Calu3 (cell line): Measurements from ENCODE around the gene IBA57. TPM values are rescaled to one million over a fixed set of nuclear protein-coding genes. Genes with fewer than 3 reads are reported as not detected.

Source experiments
- BruUV-seq: library from RNA; stranded (reverse); fragments of 400-500 nt; replicated peaks from 2 replicates; lab custom pipeline; 2021; lab: Mats Ljungman, UMichigan
- CTCF ChIA-PET: fragments of 300-600 bp; sonication (Branson Sonifier 250); formaldehyde crosslinking; loops from one replicate; lab custom pipeline; 2022; ENCODE audit warnings: antibody characterized with exemption; lab: Charles Lee
- DNase-seq: peaks from one replicate; pipeline ENCODE4 v3.0.0; 2022
- H3K27ac Mint-ChIP-seq: one replicate; pipeline ENCODE4 v1.8.0; 2022; ENCODE audit warnings: mixed read lengths; ENCODE audit not compliant: unreplicated experiment
- H3K27me3 Mint-ChIP-seq: one replicate; pipeline ENCODE4 v1.8.0; 2022; ENCODE audit warnings: mixed read lengths; ENCODE audit not compliant: unreplicated experiment
- H3K36me3 Mint-ChIP-seq: one replicate; pipeline ENCODE4 v1.8.0; 2022; ENCODE audit warnings: mild to moderate bottlenecking, moderate library complexity, mixed read lengths; ENCODE audit not compliant: insufficient read depth, unreplicated experiment
- H3K4me1 Mint-ChIP-seq: one replicate; pipeline ENCODE4 v1.8.0; 2022; ENCODE audit warnings: mild to moderate bottlenecking, low read depth, mixed read lengths; ENCODE audit not compliant: unreplicated experiment
- H3K4me3 Mint-ChIP-seq: one replicate; pipeline ENCODE4 v1.8.0; 2022; ENCODE audit warnings: mild to moderate bottlenecking, low read depth, moderate library complexity, mixed read lengths; ENCODE audit not compliant: unreplicated experiment
- H3K9me3 Mint-ChIP-seq: one replicate; pipeline ENCODE4 v1.8.0; 2022; ENCODE audit warnings: low read depth, mixed read lengths; ENCODE audit not compliant: unreplicated experiment
- CTCF ChIP-seq: fragments of 200-600 bp; IDR thresholded peaks from one replicate; pipeline ENCODE4 v1.8.0; 2022; ENCODE audit warnings: antibody characterized with exemption; ENCODE audit not compliant: unreplicated experiment
- intact Hi-C: fragments of 100-400 bp; cut with micrococcal nuclease; formaldehyde crosslinking; loops from one replicate; pipeline ENCODE4 v1.10.0; 2022; ENCODE audit not compliant: unreplicated experiment
- total RNA-seq: library from RNA; stranded (reverse); gene quantifications from 2 replicates; pipeline ENCODE4 v1.2.3, GENCODE V29; 2022

The IBA57 gene
- total RNA-seq, 1 experiment from 2014 or later: 9.2 TPM

- Mint-ChIP-seq H3K4me1 (no peaks in the 10 kb centered on the region), H3K27ac (no peak within 1 kb of the TSS), H3K36me3 (peaks cover 16% of the 10 kb centered on the region), H3K4me3 (no peak within 1 kb of the TSS), H3K27me3 (peaks cover 36% of the 10 kb centered on the region), H3K9me3 (no peaks in the 10 kb centered on the region)
- intact Hi-C loops: no loop called here
- no peak for DNase-seq
- no TSS peak for BruUV-seq
- CTCF ChIA-PET: no interaction called here
- TF ChIP-seq CTCF: no peak
These were observed 42.5 kb downstream of the IBA57 start, which contains the start of gene OBSCN for GRCh38 chr1:228207851-228208821. TSS of gene OBSCN (plus strand) at chr1:228208044. CDS start at chr1:228211784, 3,740 bp downstream.

- no TSS peak for BruUV-seq
- Mint-ChIP-seq H3K36me3 (peaks cover 24% of the 10 kb centered on the region), H3K4me1 (no peaks in the 10 kb centered on the region), H3K4me3 (no peak overlapping the region), H3K27me3 (peaks cover 36% of the 10 kb centered on the region), H3K9me3 (no peaks in the 10 kb centered on the region), H3K27ac (no peak overlapping the region)
- no peak for DNase-seq
- intact Hi-C loops: no loop called here
- TF ChIP-seq CTCF: no peak
- CTCF ChIA-PET: no interaction called here
These were observed 43.4 kb downstream of the IBA57 start for GRCh38 chr1:228208831-228209551.

GRCh38 chr1:228209657-228210056, 44.1 kb downstream of the IBA57 start:
- no peak for DNase-seq
- CTCF ChIA-PET: no interaction called here
- no peak for TF ChIP-seq CTCF
- peaks cover 31% of the 10 kb centered on the region for H3K36me3 Mint-ChIP-seq
- H3K27ac Mint-ChIP-seq: no peak overlapping the region
- no peaks in the 10 kb centered on the region for H3K4me1 Mint-ChIP-seq
- intact Hi-C loops: loop anchor here (10.0 kb wide), 1 partner anchor 135 kb away; no protein-coding TSS in a partner anchor
- BruUV-seq: no TSS peak
- no peaks in the 10 kb centered on the region for H3K9me3 Mint-ChIP-seq
- H3K4me3 Mint-ChIP-seq: no peak overlapping the region
- H3K27me3 Mint-ChIP-seq: peaks cover 35% of the 10 kb centered on the region

GRCh38 chr1:228210076-228210651, 44.6 kb downstream of the IBA57 start:
- BruUV-seq: no TSS peak

More at GRCh38 chr1:228210076-228210651, 44.6 kb downstream of the IBA57 start:
- Mint-ChIP-seq H3K36me3 (peaks cover 34% of the 10 kb centered on the region), H3K9me3 (no peaks in the 10 kb centered on the region), H3K27me3 (peaks cover 30% of the 10 kb centered on the region), H3K27ac (no peak overlapping the region), H3K4me3 (no peak overlapping the region), H3K4me1 (no peaks in the 10 kb centered on the region)
- DNase-seq: no peak
- CTCF ChIA-PET: no interaction called here
- no peak for TF ChIP-seq CTCF
- intact Hi-C loops: loop anchor here (10.0 kb wide), 1 partner anchor 135 kb away; no protein-coding TSS in a partner anchor
